Smooth muscle cell (in vitro differentiated cells): ENCODE measurements around the gene KIRREL1. TPM values are rescaled to one million over a fixed set of nuclear protein-coding genes. Genes with fewer than 3 reads are reported as not detected.

ENCODE experiments used
- DNase-seq: peaks from one replicate; lab custom pipeline; 2025; ENCODE audit not compliant: unreplicated experiment; lab: John Stamatoyannopoulos, UW
- H2AFZ ChIP-seq: fragments of 200-600 bp; sonication (generic); 2 replicates; pipeline ENCODE4 v1.6.0; 2016; ENCODE audit warnings: antibody characterized with exemption, low read depth, mild to moderate bottlenecking
- H3F3A ChIP-seq: fragments of 200-600 bp; sonication (generic); 2 replicates; pipeline ENCODE4 v1.6.0; 2017; ENCODE audit warnings: antibody characterized with exemption, low read depth
- H3K27ac ChIP-seq: fragments of 200-600 bp; sonication (generic); 2 replicates; pipeline ENCODE4 v1.5.1; 2016; ENCODE audit warnings: low read depth, mild to moderate bottlenecking
- H3K27me3 ChIP-seq: fragments of 200-600 bp; sonication (generic); 2 replicates; pipeline ENCODE4 v1.6.1; 2016; ENCODE audit warnings: low read depth, mild to moderate bottlenecking
- H3K36me3 ChIP-seq: fragments of 200-600 bp; sonication (generic); 2 replicates; pipeline ENCODE4 v1.5.1; 2016; ENCODE audit warnings: low read depth
- H3K4me1 ChIP-seq: fragments of 200-600 bp; sonication (generic); 2 replicates; pipeline ENCODE4 v1.5.1; 2016; ENCODE audit warnings: low read depth
- H3K4me2 ChIP-seq: fragments of 200-600 bp; sonication (generic); 2 replicates; pipeline ENCODE4 v1.6.0; 2016; ENCODE audit warnings: mild to moderate bottlenecking
- H3K4me3 ChIP-seq: fragments of 200-600 bp; sonication (generic); 2 replicates; pipeline ENCODE4 v1.5.1; 2016; ENCODE audit warnings: mild to moderate bottlenecking
- H3K79me2 ChIP-seq: fragments of 200-600 bp; sonication (generic); 2 replicates; pipeline ENCODE4 v1.6.0; 2016; ENCODE audit warnings: low read depth, mild to moderate bottlenecking
- H3K9ac ChIP-seq: fragments of 200-600 bp; sonication (generic); 2 replicates; pipeline ENCODE4 v1.6.0; 2016; ENCODE audit warnings: low read depth
- H3K9me3 ChIP-seq: fragments of 200-600 bp; sonication (generic); replicated peaks from 2 replicates; pipeline ENCODE4 v1.5.1; 2016; ENCODE audit warnings: low read depth
- H4K20me1 ChIP-seq: fragments of 200-600 bp; sonication (generic); 2 replicates; pipeline ENCODE4 v1.6.0; 2016; ENCODE audit warnings: low read depth
- CTCF ChIP-seq: fragments of 200-600 bp; sonication (generic); IDR thresholded peaks from 2 replicates; pipeline ENCODE4 v1.5.1; 2017; ENCODE audit warnings: borderline replicate concordance, mild to moderate bottlenecking, antibody characterized with exemption; ENCODE audit not compliant: insufficient read depth, poor library complexity, severe bottlenecking
- WGBS: methylation state at CpG from one replicate; pipeline ENCODE4 v1.1.7; 2016; ENCODE audit warnings: low lambda C conversion rate; 5-methylcytosine and 5-hydroxymethylcytosine counted together
- polyA plus RNA-seq: library from polyadenylated mRNA; unstranded; fragments of >200 nt; fragmentation: Nextera tagmentation; extraction: Ambion mirVana; gene quantifications from 2 replicates; pipeline ENCODE4 v1.2.1, GENCODE V29; 2016
- total RNA-seq: library from RNA; depleted of rRNA; stranded (reverse); fragments of >200 nt; gene quantifications from 2 replicates; pipeline ENCODE4 v1.2.3, GENCODE V29; 2014

KIRREL1 gene
- total and polyA plus RNA-seq, 2 experiments from 2014 or later: 40.9 to 58.4 TPM

- H3F3A ChIP-seq: no peaks in the 10 kb centered on the region
- peaks cover 61% of the 10 kb centered on the region for H3K27me3 ChIP-seq
- no peaks in the 10 kb centered on the region for H3K36me3 ChIP-seq
- H4K20me1 ChIP-seq: no peaks in the 10 kb centered on the region
- H3K4me3 ChIP-seq: no peak overlapping the region
- no peak for TF ChIP-seq CTCF
- WGBS: 92% methylated on average over 6 of the region's 6 CpGs
- no peak overlapping the region for H3K4me2 ChIP-seq
- no peak overlapping the region for H3K9ac ChIP-seq
- no peak overlapping the region for H2AFZ ChIP-seq
- H3K9me3 ChIP-seq: no peaks in the 10 kb centered on the region
- H3K79me2 ChIP-seq: no peaks in the 10 kb centered on the region
- no peaks in the 10 kb centered on the region for H3K4me1 ChIP-seq
- no peak overlapping the region for H3K27ac ChIP-seq
- DNase-seq: no peak
Measured at GRCh38 chr1:157955857-157956256, 37.6 kb upstream of the KIRREL1 start.

- no peak overlapping the region for H3K4me3 ChIP-seq
Measured at GRCh38 chr1:157956732-157957131, 36.7 kb upstream of the KIRREL1 start.

GRCh38 chr1:157958263-157958662 lies 35.2 kb upstream of the KIRREL1 start:
- H3K4me3 ChIP-seq: no peak overlapping the region
- TF ChIP-seq CTCF: no peak
- H3K36me3 ChIP-seq: no peaks in the 10 kb centered on the region
- no peaks in the 10 kb centered on the region for H3K9me3 ChIP-seq
- DNase-seq: no peak
- no peaks in the 10 kb centered on the region for H3K4me1 ChIP-seq
- H3K4me2 ChIP-seq: no peak overlapping the region
- H3F3A ChIP-seq: no peaks in the 10 kb centered on the region
- peaks cover 46% of the 10 kb centered on the region for H3K27me3 ChIP-seq
- no peak overlapping the region for H2AFZ ChIP-seq
- no peaks in the 10 kb centered on the region for H3K79me2 ChIP-seq
- H3K27ac ChIP-seq: no peak overlapping the region
- 75% methylated on average over 3 of the region's 3 CpGs for WGBS
- no peak overlapping the region for H3K9ac ChIP-seq
- H4K20me1 ChIP-seq: no peaks in the 10 kb centered on the region

More at GRCh38 chr1:157956732-157957131, 36.7 kb upstream of the KIRREL1 start:
- Histone ChIP-seq H3K4me1 (no peaks in the 10 kb centered on the region), H3F3A (no peaks in the 10 kb centered on the region), H3K4me2 (no peak overlapping the region), H3K79me2 (no peaks in the 10 kb centered on the region), H3K36me3 (no peaks in the 10 kb centered on the region), H2AFZ (no peak overlapping the region), H3K27me3 (peaks cover 53% of the 10 kb centered on the region), H4K20me1 (no peaks in the 10 kb centered on the region), H3K9ac (no peak overlapping the region), H3K9me3 (no peaks in the 10 kb centered on the region), H3K27ac (no peak overlapping the region)
- WGBS: 85% methylated on average over 2 of the region's 2 CpGs
- no peak for DNase-seq
- TF ChIP-seq CTCF: no peak

GRCh38 chr1:157959750-157960149 lies 33.7 kb upstream of the KIRREL1 start:
- H3K4me2 ChIP-seq: no peak overlapping the region
- H3K9me3 ChIP-seq: no peaks in the 10 kb centered on the region
- WGBS: 98% methylated on average over 5 of the region's 5 CpGs
- no peak overlapping the region for H3K27ac ChIP-seq
- no peak overlapping the region for H2AFZ ChIP-seq
- H3K4me1 ChIP-seq: no peaks in the 10 kb centered on the region
- H3K27me3 ChIP-seq: peaks cover 46% of the 10 kb centered on the region
- no peaks in the 10 kb centered on the region for H3F3A ChIP-seq
- H3K79me2 ChIP-seq: no peaks in the 10 kb centered on the region
- no peak overlapping the region for H3K4me3 ChIP-seq
- no peaks in the 10 kb centered on the region for H3K36me3 ChIP-seq
- TF ChIP-seq CTCF: no peak
- H4K20me1 ChIP-seq: no peaks in the 10 kb centered on the region
- no peak overlapping the region for H3K9ac ChIP-seq
- no peak for DNase-seq
